ENCODE data around the gene CD81.

The CD81 gene

GRCh38 chr11:2400069-2400761 is 23.1 kb downstream of the CD81 start, which contains the start of gene TSSC4:
Gene TSSC4, plus strand, starts transcription at chr11:2400750. Its CDS starts 1,884 bp downstream, at chr11:2402634.
- H3K9me3 Mint-ChIP-seq, result no peaks in the 10 kb centered on the region
- H3K4me3 Mint-ChIP-seq, result peak within 1 kb of the TSS; percentile 94
- no peaks in the 10 kb centered on the region for H3K27me3 Mint-ChIP-seq
- H3K36me3 Mint-ChIP-seq, result no peaks in the 10 kb centered on the region
- peaks cover 20% of the 10 kb centered on the region for H3K4me1 Mint-ChIP-seq
- H3K27ac Mint-ChIP-seq, result peak within 1 kb of the TSS; percentile 93

- Mint-ChIP-seq H3K4me1 (peaks cover 20% of the 10 kb centered on the region), H3K4me3 (peak overlapping the region; percentile 94), H3K9me3 (no peaks in the 10 kb centered on the region), H3K27ac (peak overlapping the region; percentile 93), H3K27me3 (no peaks in the 10 kb centered on the region), H3K36me3 (no peaks in the 10 kb centered on the region)
Measured at GRCh38 chr11:2400762-2401435, 23.8 kb downstream of the CD81 start.

GRCh38 chr11:2401436-2401984 is 24.4 kb downstream of the CD81 start:
- Mint-ChIP-seq H3K36me3 (no peaks in the 10 kb centered on the region), H3K27me3 (no peaks in the 10 kb centered on the region), H3K9me3 (no peaks in the 10 kb centered on the region), H3K4me3 (peak overlapping the region; percentile 94), H3K27ac (peak overlapping the region; percentile 76), H3K4me1 (peaks cover 20% of the 10 kb centered on the region)

- Mint-ChIP-seq H3K4me1 (peaks cover 20% of the 10 kb centered on the region), H3K27ac (no peak overlapping the region), H3K27me3 (no peaks in the 10 kb centered on the region), H3K36me3 (no peaks in the 10 kb centered on the region), H3K9me3 (no peaks in the 10 kb centered on the region), H3K4me3 (peak overlapping the region; percentile 94)
Measured at GRCh38 chr11:2402106-2402505, 25.0 kb downstream of the CD81 start.

GRCh38 chr11:2402890-2403645 is 26.0 kb downstream of the CD81 start:
- Mint-ChIP-seq H3K4me1 (peaks cover 20% of the 10 kb centered on the region), H3K4me3 (peak overlapping the region; percentile 33), H3K27me3 (no peaks in the 10 kb centered on the region), H3K9me3 (no peaks in the 10 kb centered on the region), H3K36me3 (no peaks in the 10 kb centered on the region), H3K27ac (no peak overlapping the region)

- Mint-ChIP-seq H3K27ac (no peak overlapping the region), H3K27me3 (no peaks in the 10 kb centered on the region), H3K4me1 (peaks cover 14% of the 10 kb centered on the region), H3K9me3 (no peaks in the 10 kb centered on the region), H3K36me3 (no peaks in the 10 kb centered on the region), H3K4me3 (no peak overlapping the region)
Measured at GRCh38 chr11:2404735-2405196, 27.7 kb downstream of the CD81 start.

- H3K27ac Mint-ChIP-seq, result peak overlapping the region; percentile 52
- H3K9me3 Mint-ChIP-seq, result no peaks in the 10 kb centered on the region
- H3K4me3 Mint-ChIP-seq, result no peak overlapping the region
- H3K36me3 Mint-ChIP-seq, result no peaks in the 10 kb centered on the region
- H3K27me3 Mint-ChIP-seq, result no peaks in the 10 kb centered on the region
- peaks cover 7% of the 10 kb centered on the region for H3K4me1 Mint-ChIP-seq
Measured at GRCh38 chr11:2406451-2406850, 29.3 kb downstream of the CD81 start.

GRCh38 chr11:2406878-2407410 is 29.8 kb downstream of the CD81 start:
- no peak overlapping the region for H3K4me3 Mint-ChIP-seq
- H3K36me3 Mint-ChIP-seq, result no peaks in the 10 kb centered on the region
- no peaks in the 10 kb centered on the region for H3K9me3 Mint-ChIP-seq
- H3K27me3 Mint-ChIP-seq, result no peaks in the 10 kb centered on the region
- peaks cover 5% of the 10 kb centered on the region for H3K4me1 Mint-ChIP-seq
- H3K27ac Mint-ChIP-seq, result no peak overlapping the region

GRCh38 chr11:2408671-2409070 is 31.6 kb downstream of the CD81 start:
- Mint-ChIP-seq H3K27me3 (no peaks in the 10 kb centered on the region), H3K4me1 (no peaks in the 10 kb centered on the region), H3K27ac (no peak overlapping the region), H3K4me3 (no peak overlapping the region), H3K9me3 (no peaks in the 10 kb centered on the region), H3K36me3 (no peaks in the 10 kb centered on the region)

GRCh38 chr11:2409126-2409525 is 32.0 kb downstream of the CD81 start:
- Mint-ChIP-seq H3K27me3 (no peaks in the 10 kb centered on the region), H3K9me3 (no peaks in the 10 kb centered on the region), H3K27ac (no peak overlapping the region), H3K4me3 (no peak overlapping the region), H3K4me1 (no peaks in the 10 kb centered on the region), H3K36me3 (no peaks in the 10 kb centered on the region)

- Mint-ChIP-seq H3K4me3 (no peak overlapping the region), H3K36me3 (no peaks in the 10 kb centered on the region), H3K27me3 (no peaks in the 10 kb centered on the region), H3K27ac (no peak overlapping the region), H3K4me1 (no peaks in the 10 kb centered on the region), H3K9me3 (no peaks in the 10 kb centered on the region)
Measured at GRCh38 chr11:2409611-2410468, 32.7 kb downstream of the CD81 start.

GRCh38 chr11:2410616-2411015 is 33.5 kb downstream of the CD81 start:
- H3K36me3 Mint-ChIP-seq, result no peaks in the 10 kb centered on the region
- H3K27me3 Mint-ChIP-seq, result no peaks in the 10 kb centered on the region
- no peaks in the 10 kb centered on the region for H3K4me1 Mint-ChIP-seq
- no peak overlapping the region for H3K4me3 Mint-ChIP-seq
- H3K9me3 Mint-ChIP-seq, result no peaks in the 10 kb centered on the region
- H3K27ac Mint-ChIP-seq, result no peak overlapping the region

- Mint-ChIP-seq H3K4me1 (no peaks in the 10 kb centered on the region), H3K4me3 (no peak overlapping the region), H3K9me3 (no peaks in the 10 kb centered on the region), H3K36me3 (no peaks in the 10 kb centered on the region), H3K27me3 (no peaks in the 10 kb centered on the region), H3K27ac (no peak overlapping the region)
Measured at GRCh38 chr11:2411446-2412305, 34.6 kb downstream of the CD81 start.

GRCh38 chr11:2412323-2412722 is 35.2 kb downstream of the CD81 start:
- Mint-ChIP-seq H3K27ac (no peak overlapping the region), H3K4me1 (no peaks in the 10 kb centered on the region), H3K27me3 (no peaks in the 10 kb centered on the region), H3K9me3 (no peaks in the 10 kb centered on the region), H3K36me3 (no peaks in the 10 kb centered on the region), H3K4me3 (no peak overlapping the region)
